Measurements from ENCODE around the gene SETD1B. TPM values are rescaled to one million over a fixed set of nuclear protein-coding genes. Genes with fewer than 3 reads are reported as not detected.
"Not testable (repeated sequence)": the region's sequence is repeated elsewhere in the genome, so short reads cannot be mapped to it uniquely, and the experiment has no call there.

SETD1B gene
- total RNA-seq, 1 donor from 2014 or later = 2.1 TPM

GRCh38 chr12:121869229-121869628 is 65.4 kb downstream of the SETD1B start:
- H3K27me3 ChIP-seq (ENCODE audit: control insufficient read depth in 3 of 3, insufficient read depth in 3 of 3, low read length in 3 of 3); H3K4me1 ChIP-seq (ENCODE audit: control insufficient read depth in 3 of 3, insufficient read depth in 3 of 3, low read length in 3 of 3); H3K9ac ChIP-seq (ENCODE audit: low read depth in 1 of 3, low read length in 3 of 3); H3K36me3 ChIP-seq (ENCODE audit: control insufficient read depth in 3 of 3, insufficient read depth in 3 of 3, low read length in 3 of 3); H3K4me3 ChIP-seq (ENCODE audit: low read length in 3 of 3); H3K9me3 ChIP-seq (ENCODE audit: control insufficient read depth in 3 of 3, low read length in 3 of 3); H3K27ac ChIP-seq (ENCODE audit: low read depth, low read length): not testable (repeated sequence)

- H3K4me1 ChIP-seq (ENCODE audit: control insufficient read depth in 3 of 3, insufficient read depth in 3 of 3, low read length in 3 of 3) = no peaks in the 10 kb centered on the region
- no peaks in the 10 kb centered on the region for H3K9me3 ChIP-seq (ENCODE audit: control insufficient read depth in 3 of 3, low read length in 3 of 3)
- H3K9ac ChIP-seq (ENCODE audit: low read depth in 1 of 3, low read length in 3 of 3) = no peak overlapping the region
- no peak overlapping the region for H3K4me3 ChIP-seq (ENCODE audit: low read length in 3 of 3)
- H3K36me3 ChIP-seq (ENCODE audit: control insufficient read depth in 3 of 3, insufficient read depth in 3 of 3, low read length in 3 of 3) = no peaks in the 10 kb centered on the region
- H3K27me3 ChIP-seq (ENCODE audit: control insufficient read depth in 3 of 3, insufficient read depth in 3 of 3, low read length in 3 of 3) = peaks cover 0 to under 1% (median 0%) of the 10 kb centered on the region in 3 donors
- H3K27ac ChIP-seq (ENCODE audit: low read depth, low read length) = no peak overlapping the region
Observed at GRCh38 chr12:121871467-121871866, 67.7 kb downstream of the SETD1B start.

- H3K27me3 ChIP-seq (ENCODE audit: control insufficient read depth in 3 of 3, insufficient read depth in 3 of 3, low read length in 3 of 3) = peaks cover 0 to 2% (median 0%) of the 10 kb centered on the region in 3 donors
- H3K27ac ChIP-seq (ENCODE audit: low read depth, low read length) = no peak overlapping the region
Observed at GRCh38 chr12:121872546-121873215, 68.9 kb downstream of the SETD1B start.

GRCh38 chr12:121873216-121873569 is 69.4 kb downstream of the SETD1B start:
- H3K4me1 ChIP-seq (ENCODE audit: control insufficient read depth in 3 of 3, insufficient read depth in 3 of 3, low read length in 3 of 3) = no peaks in the 10 kb centered on the region
- peaks cover 0 to 2% (median 0%) of the 10 kb centered on the region in 3 donors for H3K27me3 ChIP-seq (ENCODE audit: control insufficient read depth in 3 of 3, insufficient read depth in 3 of 3, low read length in 3 of 3)
- no peak overlapping the region for H3K27ac ChIP-seq (ENCODE audit: low read depth, low read length)
- H3K36me3 ChIP-seq (ENCODE audit: control insufficient read depth in 3 of 3, insufficient read depth in 3 of 3, low read length in 3 of 3) = no peaks in the 10 kb centered on the region
- H3K9ac ChIP-seq (ENCODE audit: low read depth in 1 of 3, low read length in 3 of 3) = no peak overlapping the region
- H3K9me3 ChIP-seq (ENCODE audit: control insufficient read depth in 3 of 3, low read length in 3 of 3) = no peaks in the 10 kb centered on the region
- no peak overlapping the region for H3K4me3 ChIP-seq (ENCODE audit: low read length in 3 of 3)

More at GRCh38 chr12:121872546-121873215, 68.9 kb downstream of the SETD1B start:
- Histone ChIP-seq H3K9ac (ENCODE audit: low read depth in 1 of 3, low read length in 3 of 3) (no peak overlapping the region), H3K4me3 (ENCODE audit: low read length in 3 of 3) (no peak overlapping the region), H3K9me3 (ENCODE audit: control insufficient read depth in 3 of 3, low read length in 3 of 3) (no peaks in the 10 kb centered on the region), H3K36me3 (ENCODE audit: control insufficient read depth in 3 of 3, insufficient read depth in 3 of 3, low read length in 3 of 3) (no peaks in the 10 kb centered on the region), H3K4me1 (ENCODE audit: control insufficient read depth in 3 of 3, insufficient read depth in 3 of 3, low read length in 3 of 3) (no peaks in the 10 kb centered on the region)

- Histone ChIP-seq H3K27me3 (ENCODE audit: control insufficient read depth in 3 of 3, insufficient read depth in 3 of 3, low read length in 3 of 3) (peaks cover 0 to 2% (median 0%) of the 10 kb centered on the region in 3 donors), H3K9me3 (ENCODE audit: control insufficient read depth in 3 of 3, low read length in 3 of 3) (no peaks in the 10 kb centered on the region), H3K4me3 (ENCODE audit: low read length in 3 of 3) (no peak overlapping the region), H3K4me1 (ENCODE audit: control insufficient read depth in 3 of 3, insufficient read depth in 3 of 3, low read length in 3 of 3) (no peaks in the 10 kb centered on the region), H3K27ac (ENCODE audit: low read depth, low read length) (no peak overlapping the region), H3K36me3 (ENCODE audit: control insufficient read depth in 3 of 3, insufficient read depth in 3 of 3, low read length in 3 of 3) (no peaks in the 10 kb centered on the region), H3K9ac (ENCODE audit: low read depth in 1 of 3, low read length in 3 of 3) (no peak overlapping the region)
Observed at GRCh38 chr12:121874071-121874470, 70.3 kb downstream of the SETD1B start.

- no peaks in the 10 kb centered on the region for H3K4me1 ChIP-seq (ENCODE audit: control insufficient read depth in 3 of 3, insufficient read depth in 3 of 3, low read length in 3 of 3)
Observed at GRCh38 chr12:121875582-121875981, 71.8 kb downstream of the SETD1B start.

GRCh38 chr12:121876080-121876447 is 72.3 kb downstream of the SETD1B start:
- H3K36me3 ChIP-seq (ENCODE audit: control insufficient read depth in 3 of 3, insufficient read depth in 3 of 3, low read length in 3 of 3); H3K27me3 ChIP-seq (ENCODE audit: control insufficient read depth in 3 of 3, insufficient read depth in 3 of 3, low read length in 3 of 3); H3K4me3 ChIP-seq (ENCODE audit: low read length in 3 of 3); H3K4me1 ChIP-seq (ENCODE audit: control insufficient read depth in 3 of 3, insufficient read depth in 3 of 3, low read length in 3 of 3); H3K9me3 ChIP-seq (ENCODE audit: control insufficient read depth in 3 of 3, low read length in 3 of 3); H3K27ac ChIP-seq (ENCODE audit: low read depth, low read length); H3K9ac ChIP-seq (ENCODE audit: low read depth in 1 of 3, low read length in 3 of 3): not testable (repeated sequence)

More at GRCh38 chr12:121875582-121875981, 71.8 kb downstream of the SETD1B start:
- Histone ChIP-seq H3K9me3 (ENCODE audit: control insufficient read depth in 3 of 3, low read length in 3 of 3) (no peaks in the 10 kb centered on the region), H3K27me3 (ENCODE audit: control insufficient read depth in 3 of 3, insufficient read depth in 3 of 3, low read length in 3 of 3) (peaks cover 0 to 2% (median 0%) of the 10 kb centered on the region in 3 donors), H3K27ac (ENCODE audit: low read depth, low read length) (no peak overlapping the region), H3K9ac (ENCODE audit: low read depth in 1 of 3, low read length in 3 of 3) (no peak overlapping the region), H3K4me3 (ENCODE audit: low read length in 3 of 3) (no peak overlapping the region), H3K36me3 (ENCODE audit: control insufficient read depth in 3 of 3, insufficient read depth in 3 of 3, low read length in 3 of 3) (no peaks in the 10 kb centered on the region)

Small RNAs within 50 kb of the gene (small RNA-seq; reads per million reads assigned to genes)
- gene AC069503.3 = not detected

Other genes with a start within 250 kb of the SETD1B start
- gene KDM2B, start 223.0 kb upstream of the SETD1B start, total RNA-seq = 28.7 TPM
- gene ORAI1, start 177.5 kb upstream of the SETD1B start, total RNA-seq = 10.4 TPM
- gene MORN3, start 134.4 kb upstream of the SETD1B start, total RNA-seq = under 0.01 TPM
- 8.9 TPM for gene TMEM120B, start 91.3 kb upstream of the SETD1B start, total RNA-seq
- 2.1 TPM for gene RHOF, start 10.3 kb upstream of the SETD1B start, total RNA-seq
- gene HPD, start 54.9 kb downstream of the SETD1B start, total RNA-seq = not detected
- 13.0 TPM for gene PSMD9, start 84.8 kb downstream of the SETD1B start, total RNA-seq
- 2.6 TPM for gene CFAP251, start 114.6 kb downstream of the SETD1B start, total RNA-seq
- 9.4 TPM for gene BCL7A, start 217.9 kb downstream of the SETD1B start, total RNA-seq